ENCODE measurements around the gene IFNGR2. TPM values are rescaled to one million over a fixed set of nuclear protein-coding genes. Genes with fewer than 3 reads are reported as not detected.

IFNGR2 gene
- total RNA-seq, 1 donor from 2014 or later: 55.6 TPM

GRCh38 chr21:33473344-33473743, 70.1 kb downstream of the IFNGR2 start:
- no peak for DNase-seq (ENCODE audit: extremely low spot score, unreplicated experiment)
- Mint-ChIP-seq H3K4me3 (ENCODE audit: unreplicated experiment) (no peak overlapping the region), H3K4me1 (ENCODE audit: unreplicated experiment) (peaks cover 14% of the 10 kb centered on the region), H3K36me3 (ENCODE audit: unreplicated experiment) (peaks cover 7% of the 10 kb centered on the region), H3K27me3 (ENCODE audit: unreplicated experiment) (no peaks in the 10 kb centered on the region), H3K27ac (ENCODE audit: unreplicated experiment) (no peak overlapping the region), H3K9me3 (ENCODE audit: unreplicated experiment) (peaks cover 4% of the 10 kb centered on the region)
- TF ChIP-seq CTCF (IDR thresholded peaks at IDR 0.05): no peak

- no peak for TF ChIP-seq CTCF (IDR thresholded peaks at IDR 0.05)
- Mint-ChIP-seq H3K27ac (ENCODE audit: unreplicated experiment) (no peak overlapping the region), H3K36me3 (ENCODE audit: unreplicated experiment) (peaks cover 7% of the 10 kb centered on the region), H3K4me1 (ENCODE audit: unreplicated experiment) (peaks cover 14% of the 10 kb centered on the region), H3K27me3 (ENCODE audit: unreplicated experiment) (no peaks in the 10 kb centered on the region), H3K4me3 (ENCODE audit: unreplicated experiment) (no peak overlapping the region), H3K9me3 (ENCODE audit: unreplicated experiment) (peaks cover 4% of the 10 kb centered on the region)
- DNase-seq (ENCODE audit: extremely low spot score, unreplicated experiment): no peak
These were observed 73.9 kb downstream of the IFNGR2 start for GRCh38 chr21:33477066-33477465.

GRCh38 chr21:33478182-33478581, 75.0 kb downstream of the IFNGR2 start:
- H3K4me1 Mint-ChIP-seq (ENCODE audit: unreplicated experiment): peaks cover 14% of the 10 kb centered on the region
- peak overlapping the region; percentile 77 for H3K27ac Mint-ChIP-seq (ENCODE audit: unreplicated experiment)
- peaks cover 4% of the 10 kb centered on the region for H3K36me3 Mint-ChIP-seq (ENCODE audit: unreplicated experiment)
- H3K9me3 Mint-ChIP-seq (ENCODE audit: unreplicated experiment): peaks cover 4% of the 10 kb centered on the region
- TF ChIP-seq CTCF (IDR thresholded peaks at IDR 0.05): no peak
- no peaks in the 10 kb centered on the region for H3K27me3 Mint-ChIP-seq (ENCODE audit: unreplicated experiment)
- no peak for DNase-seq (ENCODE audit: extremely low spot score, unreplicated experiment)
- H3K4me3 Mint-ChIP-seq (ENCODE audit: unreplicated experiment): peak overlapping the region; percentile 79

- Mint-ChIP-seq H3K4me3 (ENCODE audit: unreplicated experiment) (peak overlapping the region; percentile 79), H3K4me1 (ENCODE audit: unreplicated experiment) (peaks cover 14% of the 10 kb centered on the region)
- TF ChIP-seq CTCF (IDR thresholded peaks at IDR 0.05): peak; percentile 10
These were observed 75.9 kb downstream of the IFNGR2 start for GRCh38 chr21:33478935-33479678.

GRCh38 chr21:33479679-33480480, 76.7 kb downstream of the IFNGR2 start, which contains the start of gene TMEM50B:
Gene TMEM50B, minus strand, starts transcription at chr21:33479974. Its CDS starts 11,089 bp downstream, at chr21:33468885.
- Mint-ChIP-seq H3K36me3 (ENCODE audit: unreplicated experiment) (no peaks in the 10 kb centered on the region), H3K27me3 (ENCODE audit: unreplicated experiment) (no peaks in the 10 kb centered on the region), H3K9me3 (ENCODE audit: unreplicated experiment) (no peaks in the 10 kb centered on the region), H3K4me3 (ENCODE audit: unreplicated experiment) (peak within 1 kb of the TSS; percentile 90), H3K27ac (ENCODE audit: unreplicated experiment) (peak within 1 kb of the TSS; percentile 98), H3K4me1 (ENCODE audit: unreplicated experiment) (peaks cover 14% of the 10 kb centered on the region)
- peak; percentile 98 for DNase-seq (ENCODE audit: extremely low spot score, unreplicated experiment)
- peak; percentile 56 for TF ChIP-seq CTCF (IDR thresholded peaks at IDR 0.05)

More at GRCh38 chr21:33478935-33479678, 75.9 kb downstream of the IFNGR2 start:
- peak; percentile 87 for DNase-seq (ENCODE audit: extremely low spot score, unreplicated experiment)
- H3K9me3 Mint-ChIP-seq (ENCODE audit: unreplicated experiment): no peaks in the 10 kb centered on the region
- no peaks in the 10 kb centered on the region for H3K36me3 Mint-ChIP-seq (ENCODE audit: unreplicated experiment)
- no peaks in the 10 kb centered on the region for H3K27me3 Mint-ChIP-seq (ENCODE audit: unreplicated experiment)
- peak overlapping the region; percentile 77 for H3K27ac Mint-ChIP-seq (ENCODE audit: unreplicated experiment)

All from osteocyte (in vitro differentiated cells).